C4-2B (cell line): ENCODE measurements around the gene RASGEF1C.

Experiments used
- CTCF ChIP-seq: fragments of 450-650 bp; conservative IDR thresholded peaks from 2 replicates; pipeline ENCODE4 v1.5.1; 2017; ENCODE audit warnings: mild to moderate bottlenecking
- ZFX ChIP-seq: fragments of 450-650 bp; IDR thresholded peaks from 2 replicates; pipeline ENCODE4 v1.6.1; 2017

DNA sequence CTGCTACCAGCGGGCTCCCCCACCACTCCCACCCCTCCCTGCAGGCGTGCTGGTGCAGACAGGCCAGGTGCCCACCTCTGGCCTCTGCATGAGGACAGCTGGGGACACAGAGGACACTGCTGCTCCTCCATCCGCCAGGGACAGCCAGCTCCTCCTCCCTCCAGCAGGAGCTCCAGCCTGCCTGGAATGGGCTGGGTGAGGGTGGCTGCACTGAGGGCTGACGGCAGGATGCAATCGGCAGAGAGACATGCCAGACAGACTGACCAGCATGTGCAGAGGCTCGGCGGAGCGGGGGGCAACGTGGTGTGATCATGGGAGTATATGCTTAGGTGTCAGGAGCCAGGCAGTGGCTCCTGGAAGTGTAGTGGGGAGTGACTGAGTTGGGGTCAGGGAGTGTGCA, 68.4 kb downstream of the RASGEF1C start:
- no peak for TF ChIP-seq CTCF
- no peak for TF ChIP-seq ZFX
